GM12801 (cell line): ENCODE data around the gene KIAA0586.

ENCODE experiments used
- CTCF ChIP-seq: IDR thresholded peaks from one replicate; pipeline ENCODE4 v1.5.1; 2011; ENCODE audit warnings: control low read depth; ENCODE audit not compliant: insufficient read length; ENCODE audit errors: extremely low read depth

Gene KIAA0586

GRCh38 chr14:58427281-58428117 is at the start of gene KIAA0586, which contains the start of gene TIMM9:
TSS of gene KIAA0586 (plus strand) at chr14:58427719. CDS start at chr14:58428265, 546 bp downstream.
TSS of gene TIMM9 (minus strand) at chr14:58427531. CDS start at chr14:58411945, 15,586 bp downstream.
- no peak for TF ChIP-seq CTCF

GRCh38 chr14:58390830-58391229 is 36.7 kb upstream of the KIAA0586 start:
- no peak for TF ChIP-seq CTCF

- no peak for TF ChIP-seq CTCF
Observed at GRCh38 chr14:58395562-58395811, 32.0 kb upstream of the KIAA0586 start.

- no peak for TF ChIP-seq CTCF
Observed at GRCh38 chr14:58395812-58396788, 31.4 kb upstream of the KIAA0586 start, which contains the start of gene TOMM20L. TSS of gene TOMM20L (plus strand) at chr14:58395930. CDS start at chr14:58395958, 28 bp downstream.

- no peak for TF ChIP-seq CTCF
Observed at GRCh38 chr14:58397156-58397555, 30.4 kb upstream of the KIAA0586 start.

- no peak for TF ChIP-seq CTCF
Observed at GRCh38 chr14:58398495-58398894, 29.0 kb upstream of the KIAA0586 start.

GRCh38 chr14:58398895-58399294 is 28.6 kb upstream of the KIAA0586 start:
- TF ChIP-seq CTCF = no peak
